PC-9 (cell line): ENCODE data around the gene WFDC1.

Experiments used
- CTCF ChIP-seq: fragments of 200-600 bp; sonication (generic); conservative IDR thresholded peaks from 2 replicates; pipeline ENCODE4 v1.6.1; 2017; ENCODE audit warnings: mixed run types, antibody characterized with exemption, mild to moderate bottlenecking, moderate library complexity
- EZH2 ChIP-seq: fragments of 200-600 bp; sonication (generic); IDR thresholded peaks from 2 replicates; pipeline ENCODE4 v1.8.0; 2017; ENCODE audit warnings: antibody characterized with exemption, low read depth

- TF ChIP-seq CTCF, result no peak
- no peak for TF ChIP-seq EZH2
These were observed 15.7 kb upstream of the WFDC1 start for GRCh38 chr16:84278968-84279367.
